ENCODE measurements around the gene MRPL10.

MRPL10 gene
- 23.6 reads per million, percentile 50 among the genes with 10 or more reads in this experiment for total RNA-seq

- peak; percentile 86 for DNase-seq
Measured at GRCh38 chr17:47831003-47831933, at the start of gene MRPL10, which contains the start of gene LRRC46. MRPL10 (minus strand) TSS chr17:47831541; CDS start chr17:47831511, 30 bp downstream. LRRC46 (plus strand) TSS chr17:47831670; CDS start chr17:47831990, 320 bp downstream.

GRCh38 chr17:47879776-47880454 lies 48.6 kb upstream of the MRPL10 start:
- no peak for DNase-seq

GRCh38 chr17:47879028-47879585 lies 47.8 kb upstream of the MRPL10 start:
- no peak for DNase-seq

- DNase-seq, result no peak
Measured at GRCh38 chr17:47878203-47879027, 47.1 kb upstream of the MRPL10 start.

- DNase-seq, result no peak
Measured at GRCh38 chr17:47877368-47878034, 46.2 kb upstream of the MRPL10 start.

- DNase-seq, result no peak
Measured at GRCh38 chr17:47875011-47875985, 44.0 kb upstream of the MRPL10 start.

GRCh38 chr17:47873200-47874090 lies 42.1 kb upstream of the MRPL10 start:
- DNase-seq, result no peak

- DNase-seq, result no peak
Measured at GRCh38 chr17:47872651-47873161, 41.4 kb upstream of the MRPL10 start.

GRCh38 chr17:47872019-47872650 lies 40.8 kb upstream of the MRPL10 start:
- DNase-seq, result no peak

GRCh38 chr17:47871048-47871447 lies 39.7 kb upstream of the MRPL10 start:
- no peak for DNase-seq

- no peak for DNase-seq
Measured at GRCh38 chr17:47870056-47870455, 38.7 kb upstream of the MRPL10 start.

GRCh38 chr17:47869114-47869513 lies 37.8 kb upstream of the MRPL10 start:
- no peak for DNase-seq

- no peak for DNase-seq
Measured at GRCh38 chr17:47867813-47868533, 36.6 kb upstream of the MRPL10 start.

- no peak for DNase-seq
Measured at GRCh38 chr17:47866941-47867340, 35.6 kb upstream of the MRPL10 start.

- no peak for DNase-seq
Measured at GRCh38 chr17:47864791-47865216, 33.5 kb upstream of the MRPL10 start.

- DNase-seq, result no peak
Measured at GRCh38 chr17:47862621-47863440, 31.5 kb upstream of the MRPL10 start.

GRCh38 chr17:47860386-47860785 lies 29.0 kb upstream of the MRPL10 start:
- DNase-seq, result no peak

Data from effector CD4-positive, alpha-beta T cell (primary cell).